Activated T-cell treated with anti-CD3 and anti-CD28 coated beads, Interleukin-2, amount 50 U/mL, for 48 hours (primary cell): Measurements from ENCODE around the gene IFI27L2.
A peak's percentile ranks its signal among the peaks of the same experiment; 100 is the strongest.

ENCODE experiments used
- DNase-seq, 2 experiments: peaks; one replicate each; pipeline ENCODE4 v3.0.0-alpha.2; 2020

IFI27L2 gene

DNA sequence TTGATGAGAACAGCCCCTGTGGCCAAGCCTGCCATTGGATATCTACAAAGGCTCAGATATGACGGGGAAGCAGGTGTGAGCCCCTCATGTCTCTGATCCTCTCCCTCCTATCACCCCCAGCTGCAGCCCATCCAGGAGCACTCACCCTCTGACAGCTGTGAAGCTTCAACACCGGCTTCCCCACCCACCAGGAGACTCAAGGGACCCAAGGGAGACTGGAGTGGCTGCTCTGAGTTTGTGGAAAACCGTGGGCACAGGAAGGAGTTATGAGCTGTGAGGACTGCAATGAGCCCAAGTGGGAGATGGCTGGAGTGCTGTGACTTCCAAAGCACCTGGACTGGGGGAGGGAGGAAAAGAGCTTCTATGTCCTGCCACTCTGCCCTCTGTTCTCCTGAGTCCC is 7.9 kb downstream of the IFI27L2 start:
- no peak for DNase-seq

DNA sequence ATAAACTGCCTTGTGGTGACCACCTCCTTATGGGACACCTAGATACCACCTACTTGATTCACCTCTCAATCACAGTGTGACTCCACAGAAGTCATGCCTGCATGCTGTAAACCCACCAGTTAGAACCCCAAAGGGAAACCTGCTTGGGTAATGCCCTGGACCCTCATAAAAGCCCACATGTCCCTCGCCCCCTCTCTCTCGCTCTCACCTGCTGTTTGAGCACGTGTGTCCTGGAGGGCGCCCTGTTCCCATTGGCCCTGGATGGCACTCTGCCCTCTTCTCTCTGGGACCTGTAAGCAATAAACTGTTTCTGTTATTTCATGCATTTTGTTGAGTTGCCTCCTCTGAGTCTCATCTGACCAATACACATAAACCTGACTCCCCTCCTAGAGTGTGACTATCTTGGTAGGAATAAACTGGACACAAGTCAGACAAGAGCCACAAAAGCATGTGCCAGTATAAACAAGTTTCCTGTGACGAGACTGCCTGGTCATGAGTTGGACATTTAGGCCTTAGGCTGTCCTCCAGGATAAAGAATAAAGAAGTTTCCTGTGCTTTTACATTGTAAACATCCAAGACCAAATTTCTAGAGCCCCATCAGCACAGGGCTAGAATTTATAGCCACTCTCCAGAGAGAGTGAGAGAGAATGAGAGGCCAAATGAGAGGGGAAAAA is 8.6 kb downstream of the IFI27L2 start:
- no peak for DNase-seq

DNA sequence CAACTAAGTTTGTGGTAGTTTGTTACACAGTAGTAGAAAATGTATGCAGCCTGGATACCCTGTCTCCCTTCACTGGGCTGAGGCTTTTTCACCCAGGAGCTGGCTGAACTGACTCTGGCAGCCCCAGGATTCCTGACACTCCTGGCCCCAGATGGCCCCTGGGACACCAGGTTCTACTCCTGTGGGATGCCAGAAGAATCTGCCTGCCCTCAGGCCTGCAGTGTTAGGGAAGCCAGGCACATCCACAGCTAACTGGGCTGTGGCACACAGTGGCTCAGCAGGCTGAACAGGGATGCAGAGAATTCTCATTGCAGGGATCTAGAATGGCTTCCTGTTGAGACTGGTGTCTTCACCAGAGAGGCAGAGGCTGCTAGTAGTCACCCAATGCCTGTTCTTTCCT is 10.3 kb downstream of the IFI27L2 start:
- DNase-seq, result no peak

DNA sequence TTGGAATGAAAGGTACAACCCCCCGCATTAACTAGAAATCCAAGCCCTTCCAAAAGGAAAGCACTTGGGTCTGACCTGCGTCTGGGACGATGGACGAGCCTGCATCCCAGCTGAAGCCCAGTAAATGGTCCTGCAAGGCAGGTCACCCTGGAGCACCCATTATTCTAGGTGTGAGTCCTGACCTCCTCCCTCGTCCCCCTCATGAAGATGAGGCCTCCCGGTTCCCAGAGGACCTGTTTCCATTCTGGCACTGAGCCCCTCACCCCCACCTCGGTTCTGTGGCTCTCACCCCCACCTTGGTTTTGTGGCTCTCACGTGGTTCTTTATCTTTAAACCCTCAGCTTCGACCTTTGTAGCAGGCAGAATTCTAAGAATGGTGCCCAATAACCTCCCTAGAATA is 11.5 kb downstream of the IFI27L2 start:
- DNase-seq, result no peak

DNA sequence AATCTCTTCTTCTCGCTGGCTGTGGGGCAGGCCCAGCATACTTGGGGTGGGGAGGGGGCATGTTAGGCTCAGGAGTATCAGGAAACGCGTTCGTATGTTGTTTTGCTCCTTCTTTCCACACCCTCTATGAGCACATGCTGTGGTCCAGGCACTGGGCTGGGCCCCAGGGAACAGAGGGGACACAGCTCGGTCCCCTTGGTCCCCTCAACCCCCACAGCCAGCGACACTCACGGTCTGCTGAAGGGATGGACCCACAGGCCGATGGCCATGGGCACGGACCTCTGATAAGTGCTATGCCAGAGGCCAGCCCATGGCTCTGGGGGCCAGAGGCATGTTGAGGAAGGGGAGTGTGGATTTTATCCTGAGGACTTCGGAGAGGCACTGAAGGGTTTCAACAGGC is 12.7 kb downstream of the IFI27L2 start:
- DNase-seq, result no peak

DNA sequence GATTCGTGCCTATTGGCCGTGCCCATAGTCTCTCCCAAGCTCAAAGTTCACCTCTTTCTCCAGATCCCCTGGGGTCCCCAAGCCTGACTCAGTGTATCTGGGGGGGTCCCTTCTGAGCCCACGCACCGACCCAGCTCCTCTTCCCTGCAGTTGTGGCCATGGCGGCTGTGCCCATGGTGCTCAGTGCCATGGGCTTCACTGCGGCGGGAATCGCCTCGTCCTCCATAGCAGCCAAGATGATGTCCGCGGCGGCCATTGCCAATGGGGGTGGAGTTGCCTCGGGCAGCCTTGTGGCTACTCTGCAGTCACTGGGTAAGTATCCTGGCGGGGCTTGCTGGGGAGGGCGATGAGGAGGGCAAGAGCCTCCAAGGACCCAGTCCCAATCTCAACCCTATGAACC is 13.8 kb downstream of the IFI27L2 start:
- DNase-seq, result no peak

DNA sequence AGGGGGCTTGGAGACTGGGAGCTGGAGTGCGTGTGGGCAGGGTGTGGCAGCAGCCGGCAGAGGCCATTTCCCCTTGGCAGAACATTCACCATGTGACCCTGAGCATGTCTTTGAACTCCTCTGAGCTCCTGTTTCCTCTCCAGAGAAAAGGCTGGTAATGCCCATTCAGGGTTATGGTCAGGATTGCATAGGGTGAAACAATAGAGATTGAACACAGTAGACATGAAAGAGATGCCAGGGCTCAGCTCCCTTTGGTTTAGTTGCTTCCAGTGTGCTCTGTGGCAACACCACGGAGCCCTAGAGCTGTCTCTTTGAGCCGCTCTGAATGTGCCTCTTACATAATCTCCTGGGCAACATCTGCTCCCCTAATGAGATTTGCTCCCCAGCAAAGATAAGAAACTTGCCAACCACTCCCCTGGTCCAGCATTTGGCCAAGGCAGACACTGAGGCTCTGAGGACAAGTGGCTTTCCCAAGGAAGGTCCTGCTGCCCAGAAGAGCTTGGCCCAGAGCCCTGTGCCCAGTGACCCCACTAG is 14.3 kb downstream of the IFI27L2 start:
- DNase-seq, result no peak

DNA sequence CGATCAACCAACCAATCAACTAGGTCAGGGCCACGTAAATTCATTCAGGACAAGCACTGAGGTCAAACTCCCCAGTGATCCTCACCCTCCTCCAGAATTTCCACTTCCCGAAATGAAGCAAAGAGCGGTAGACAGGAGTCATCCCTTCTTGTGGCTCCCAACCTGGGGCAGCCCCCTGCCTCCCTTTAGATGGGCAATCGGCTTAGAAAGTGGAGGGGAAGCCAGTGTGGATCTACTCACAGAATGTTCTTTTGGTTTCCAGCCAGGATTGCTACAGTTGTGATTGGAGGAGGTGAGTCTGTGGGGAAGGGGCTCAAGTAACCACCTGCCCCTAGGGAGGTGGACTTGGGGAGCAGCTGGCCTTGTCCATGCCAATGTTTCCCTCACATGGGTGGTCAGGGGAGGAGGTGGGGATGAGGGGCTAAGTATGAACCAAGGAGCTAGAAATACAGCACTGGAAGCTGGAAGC is 14.8 kb downstream of the IFI27L2 start:
- no peak for DNase-seq

DNA sequence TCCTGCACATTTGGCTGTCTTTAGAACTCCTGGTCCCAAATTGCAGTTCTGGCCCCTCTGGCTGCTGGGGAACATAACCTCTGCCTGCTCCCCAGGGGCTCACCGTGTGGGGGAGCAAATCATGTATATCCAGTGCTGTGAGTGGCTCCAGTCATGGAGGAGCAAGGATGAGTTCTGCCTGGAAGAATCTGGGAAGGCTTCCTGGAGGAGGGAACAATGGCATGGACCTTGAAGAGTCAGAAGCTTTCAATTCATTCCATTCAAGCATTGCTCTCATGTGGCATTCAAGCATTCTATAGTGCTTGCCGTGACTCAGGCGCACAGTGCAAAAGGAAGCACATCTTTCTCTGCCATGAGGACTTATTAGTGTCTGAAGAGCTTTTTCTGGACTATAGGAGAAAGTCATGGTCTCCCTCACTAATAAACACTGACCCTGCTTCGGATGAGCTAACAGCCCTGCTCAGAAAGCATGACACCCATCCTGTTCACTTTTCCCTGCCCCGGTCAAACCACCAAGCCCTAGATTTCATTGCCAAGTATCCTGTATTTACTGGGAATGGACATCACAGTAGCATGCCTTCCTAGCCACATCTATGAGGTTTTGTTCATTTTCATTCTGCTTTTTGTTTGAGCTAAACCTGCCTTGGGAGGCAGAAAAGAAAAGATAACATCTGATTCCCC is 15.4 kb downstream of the IFI27L2 start:
- no peak for DNase-seq

DNA sequence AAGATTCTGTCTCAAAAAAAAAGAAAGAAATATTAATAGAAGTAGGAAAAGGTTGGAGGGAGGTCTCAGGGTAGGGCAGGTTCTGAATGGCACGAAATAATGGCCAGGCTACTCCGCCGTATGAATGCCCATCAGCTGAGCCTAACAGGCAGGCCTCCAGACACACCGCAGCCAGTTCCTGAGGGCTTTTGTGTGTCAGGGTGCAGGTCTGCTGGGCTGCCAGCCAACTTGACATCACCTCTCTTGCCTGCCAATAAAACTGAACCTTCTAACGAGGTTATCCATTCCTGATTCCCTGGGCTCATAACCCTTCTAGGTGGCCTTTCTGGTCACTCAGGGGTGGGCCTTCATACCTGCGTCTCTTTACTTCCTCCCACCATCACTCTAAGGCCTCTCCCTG is 15.9 kb downstream of the IFI27L2 start:
- DNase-seq, result no peak

DNA sequence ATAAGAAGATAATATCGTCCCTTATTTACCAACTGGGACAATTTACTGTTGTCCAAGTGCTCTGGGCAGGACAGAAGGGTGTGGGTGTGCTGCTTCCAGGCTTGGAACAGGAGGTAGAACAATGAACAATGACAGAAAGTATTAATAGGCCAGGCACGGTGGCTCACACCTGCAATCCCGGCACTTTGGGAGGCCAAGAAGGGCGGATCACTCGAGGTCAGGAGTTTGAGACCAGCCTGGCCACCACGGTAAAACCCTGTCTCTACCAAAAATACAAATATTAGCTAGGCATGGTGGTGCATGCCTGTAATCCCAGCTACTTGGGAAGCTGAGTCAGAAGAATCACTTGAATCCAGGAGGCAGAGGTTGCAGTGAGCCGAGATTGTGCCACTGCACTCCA is 16.3 kb downstream of the IFI27L2 start:
- no peak for DNase-seq

DNA sequence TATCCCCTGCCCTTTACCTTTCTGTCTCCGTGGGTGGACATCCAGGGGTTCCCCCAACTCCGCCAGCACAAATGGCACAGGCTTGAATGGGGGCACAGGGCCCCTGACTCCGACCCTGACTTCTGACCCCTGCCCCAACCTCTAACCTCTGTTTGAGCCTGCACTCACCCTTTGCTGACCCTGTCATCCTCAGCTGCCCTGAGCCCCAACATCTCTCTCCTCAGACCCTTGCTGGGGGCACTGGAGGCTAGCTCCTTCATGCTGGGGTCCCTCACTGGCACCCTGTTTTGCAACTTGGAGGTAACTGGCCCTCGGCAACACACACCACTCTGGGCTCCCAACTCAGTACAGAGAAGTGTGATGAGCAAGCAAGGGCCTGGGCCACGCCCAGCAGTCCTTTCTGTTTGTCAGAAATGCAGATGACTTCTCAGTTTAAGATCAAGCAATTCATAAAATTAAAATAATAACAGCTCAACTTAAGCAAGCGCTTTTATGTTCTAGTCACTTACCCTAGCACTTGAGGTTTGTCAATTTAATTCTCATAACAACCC is 16.8 kb downstream of the IFI27L2 start:
- DNase-seq, result peak in 1 of 2 experiments; percentile 4

DNA sequence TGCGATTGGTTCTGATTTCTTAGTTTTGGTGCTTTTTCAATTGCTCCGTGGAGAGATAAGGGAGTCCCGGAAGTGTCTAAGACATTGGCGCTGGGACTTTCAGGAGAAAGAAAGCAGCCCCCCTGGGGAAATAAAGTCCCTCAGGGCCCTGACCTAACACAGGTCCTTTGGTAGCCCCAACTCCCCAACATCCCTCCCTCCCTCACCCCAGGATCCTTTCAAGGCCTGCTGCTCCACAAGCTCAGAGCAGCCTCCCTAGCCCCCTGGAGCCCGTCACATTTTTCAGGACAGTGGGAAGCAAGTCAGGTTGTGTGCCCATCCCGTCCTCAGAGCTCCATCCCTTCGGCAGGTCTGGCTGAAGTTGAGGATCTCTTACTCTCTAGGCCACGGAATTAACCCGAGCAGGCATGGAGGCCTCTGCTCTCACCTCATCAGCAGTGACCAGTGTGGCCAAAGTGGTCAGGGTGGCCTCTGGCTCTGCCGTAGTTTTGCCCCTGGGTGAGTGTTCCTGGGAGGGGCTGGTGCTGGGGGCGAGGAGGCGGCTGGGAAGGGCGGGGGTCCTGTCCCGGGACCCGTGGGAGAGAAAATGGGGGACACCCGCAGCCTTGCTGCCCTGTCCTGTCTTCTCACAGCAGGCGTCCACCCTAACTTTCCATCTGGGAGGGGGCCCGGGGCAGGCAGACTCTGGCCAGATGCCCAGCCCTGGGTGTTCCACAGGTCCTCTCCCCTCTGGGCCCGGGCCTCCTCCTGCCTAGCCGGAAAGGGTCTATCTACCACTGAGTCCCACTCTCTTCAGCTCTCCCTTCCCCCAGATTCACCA is 17.9 kb downstream of the IFI27L2 start:
- DNase-seq, result peak in 1 of 2 experiments; percentile 7

DNA sequence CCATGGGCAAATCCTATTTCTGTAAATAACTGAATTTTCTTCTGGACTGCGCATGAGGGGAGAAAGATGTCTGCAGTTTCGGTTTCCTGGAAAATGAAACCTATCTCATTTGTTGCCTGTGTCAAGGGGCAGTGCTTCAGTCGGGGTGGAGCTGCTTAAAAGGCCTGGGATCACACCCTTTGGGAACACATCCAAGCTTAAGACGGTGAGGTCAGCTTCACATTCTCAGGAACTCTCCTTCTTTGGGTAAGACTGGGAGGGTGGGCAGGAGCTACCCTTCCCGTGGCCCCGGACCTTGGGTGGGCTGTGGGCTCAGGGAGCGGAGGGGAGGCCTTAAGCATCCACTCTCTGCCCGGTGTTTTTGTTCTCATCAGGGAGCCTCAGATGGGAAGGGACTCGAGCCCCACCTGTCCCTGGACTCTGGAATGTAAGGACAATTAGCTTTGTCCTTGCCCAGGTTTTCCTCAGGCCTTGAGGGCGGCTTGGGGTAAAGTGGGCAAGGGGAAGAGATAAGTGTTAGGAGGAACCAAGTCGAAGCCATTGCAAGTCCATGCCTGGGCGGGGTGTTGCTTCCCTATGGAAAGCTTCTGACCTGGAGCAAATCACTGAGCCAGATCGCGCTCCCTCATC is 18.7 kb downstream of the IFI27L2 start, which contains the start of gene IFI27:
Gene IFI27 (plus strand): TSS at position 185 of the 630 bp plus-strand sequence.
- peak in 1 of 2 experiments; percentile 10 for DNase-seq

DNA sequence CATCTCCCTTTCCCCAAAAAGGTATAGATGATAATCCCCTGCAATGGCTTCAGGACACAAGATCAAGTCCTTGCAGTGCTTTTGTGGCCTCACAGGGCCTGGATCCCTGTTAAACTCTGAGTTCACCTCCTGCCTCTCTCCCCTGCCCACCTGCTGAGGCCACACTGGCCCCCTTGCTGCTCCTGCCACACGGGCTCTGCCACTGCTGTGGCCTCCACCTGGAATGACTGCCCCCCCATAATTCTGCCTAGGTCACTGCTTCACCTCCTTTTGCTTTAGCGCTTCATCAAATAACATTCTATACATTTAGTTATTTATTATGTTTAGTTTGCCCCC is 19.5 kb downstream of the IFI27L2 start:
- DNase-seq, result peak in 1 of 2 experiments; percentile 2

DNA sequence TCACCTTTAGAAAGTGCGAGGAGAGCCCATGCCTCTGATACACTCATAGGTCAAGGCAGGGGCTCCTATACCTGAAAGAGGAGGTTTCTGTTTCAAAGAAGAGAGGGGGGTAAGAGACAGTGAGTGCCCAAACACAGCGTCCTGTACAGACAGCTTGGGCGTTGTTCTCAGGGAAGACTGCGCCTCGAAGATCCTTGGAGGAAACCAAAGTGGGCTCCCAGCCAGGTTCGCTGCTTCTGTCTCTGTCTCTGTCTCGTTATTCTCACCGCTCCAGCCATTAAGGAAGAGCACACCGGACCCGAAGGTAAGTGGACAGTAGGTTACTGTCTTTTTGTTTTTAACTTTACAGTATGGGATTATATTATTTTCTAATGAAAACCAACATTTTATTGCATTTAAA is 24.7 kb downstream of the IFI27L2 start:
- no peak for DNase-seq

DNA sequence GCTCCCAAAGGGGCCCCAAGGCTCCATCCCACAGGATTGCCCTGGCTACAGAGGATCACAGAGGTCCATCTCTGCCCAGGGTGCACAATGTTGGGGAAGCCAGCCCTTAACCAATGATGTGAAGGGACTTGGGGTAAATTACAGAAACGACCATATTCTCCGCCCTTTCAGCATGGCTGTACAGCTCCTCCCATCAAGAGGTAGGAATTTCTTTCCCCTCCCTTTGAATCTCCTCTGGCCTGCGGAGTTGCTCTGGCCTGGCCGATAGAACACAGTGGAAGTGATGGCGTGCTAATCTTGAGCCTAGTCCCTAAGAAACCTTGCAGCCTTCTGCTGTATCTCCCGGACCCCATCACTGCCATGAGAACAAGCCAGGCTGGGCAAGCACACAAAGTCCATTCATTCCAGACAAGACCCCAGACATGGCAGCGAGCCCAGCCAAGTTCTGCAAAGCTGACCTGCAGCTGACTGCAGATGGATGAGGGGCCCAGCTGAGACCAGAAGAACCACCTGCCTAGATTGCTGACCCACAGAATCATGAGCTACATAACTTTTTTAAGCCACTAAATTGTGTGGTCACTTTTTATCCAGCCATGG is 25.8 kb downstream of the IFI27L2 start:
- no peak for DNase-seq

DNA sequence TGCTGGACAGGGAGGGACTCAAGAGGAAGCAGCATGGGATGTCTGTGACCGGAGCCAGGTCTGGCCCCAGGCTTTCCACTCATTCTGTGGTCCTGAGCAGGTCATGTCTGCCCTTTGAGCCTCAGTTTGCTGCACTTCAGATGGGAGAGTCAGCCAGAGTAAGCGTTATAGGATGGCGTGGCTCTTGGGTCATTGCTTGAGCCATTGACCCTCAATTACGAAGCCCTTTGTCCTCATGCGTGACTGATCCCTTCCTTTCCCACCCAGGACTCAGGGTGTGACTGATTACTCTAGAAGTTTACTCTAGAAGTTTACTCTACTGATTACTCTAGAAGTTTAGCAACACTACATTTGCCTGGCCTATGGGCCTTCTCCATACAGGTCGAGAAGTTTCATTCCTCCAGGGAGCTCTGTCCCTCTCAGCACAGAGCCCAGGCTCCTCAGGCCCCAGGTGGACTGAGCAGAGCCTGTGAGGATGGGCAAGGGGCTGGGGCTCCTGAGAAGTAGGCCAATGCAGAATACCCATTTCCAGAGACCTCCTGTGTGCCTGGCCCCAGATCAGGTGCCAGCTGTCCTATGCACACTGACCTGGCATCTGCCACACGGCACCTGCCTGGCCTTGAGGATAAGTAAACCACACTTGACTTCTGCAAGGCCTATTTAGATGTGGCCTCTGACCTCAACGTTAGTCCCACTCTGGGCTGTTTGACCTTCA is 26.5 kb downstream of the IFI27L2 start:
- DNase-seq, result no peak

DNA sequence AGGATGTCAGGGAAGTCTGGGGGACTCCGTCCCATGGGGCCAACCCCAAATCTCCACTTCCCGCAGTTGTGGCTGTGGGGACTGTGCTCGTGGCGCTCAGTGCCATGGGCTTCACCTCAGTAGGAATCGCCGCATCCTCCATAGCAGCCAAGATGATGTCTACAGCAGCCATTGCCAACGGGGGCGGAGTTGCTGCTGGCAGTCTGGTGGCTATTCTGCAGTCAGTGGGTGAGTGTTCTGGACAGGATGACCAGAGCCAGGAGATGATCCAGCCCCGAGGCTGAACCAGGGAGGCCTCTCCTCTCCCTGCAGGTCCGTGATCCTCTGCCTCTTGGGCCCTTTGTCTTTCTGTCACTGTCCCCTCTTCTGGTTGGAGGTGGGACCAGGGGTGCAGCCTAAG is 27.7 kb downstream of the IFI27L2 start:
- DNase-seq, result no peak

DNA sequence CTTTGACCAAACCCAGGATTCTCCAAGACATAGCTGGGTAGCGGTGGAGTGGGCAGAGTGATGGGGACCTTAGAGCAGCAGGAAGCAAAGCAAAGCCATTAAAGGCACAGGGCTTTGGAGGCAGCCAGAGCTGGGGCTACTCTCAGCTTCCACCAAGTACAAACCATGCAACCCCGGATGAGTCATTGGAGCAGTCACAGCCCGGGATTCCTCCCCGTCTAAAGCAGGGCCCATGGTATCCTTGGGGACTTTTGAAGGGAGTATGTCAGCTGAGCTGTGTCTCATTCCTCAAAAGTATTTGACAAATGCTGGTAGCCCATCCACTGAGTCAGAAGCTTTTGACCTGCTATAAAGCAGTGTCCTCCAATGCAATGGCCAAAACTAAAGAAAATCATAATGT is 28.6 kb downstream of the IFI27L2 start:
- DNase-seq, result no peak

DNA sequence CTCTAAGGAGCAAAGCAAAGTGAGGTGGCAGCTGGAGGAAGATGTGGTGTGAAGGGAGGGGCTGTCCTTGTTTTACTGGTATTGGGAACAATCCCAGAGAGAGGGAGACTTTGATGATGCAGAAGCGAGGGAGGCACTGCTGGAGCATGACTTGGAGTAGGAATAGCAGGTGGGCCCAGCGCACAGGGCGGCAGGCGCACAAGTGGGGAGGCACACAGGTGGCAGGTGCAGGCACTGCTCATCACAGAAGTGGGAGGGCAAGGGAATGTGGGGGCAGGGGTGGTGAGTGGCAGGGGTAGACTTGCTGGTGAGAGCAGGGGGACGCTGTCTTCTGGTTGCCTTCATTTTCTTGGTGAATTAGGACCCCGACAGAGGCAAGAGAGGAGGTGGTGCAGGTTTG is 30.4 kb downstream of the IFI27L2 start:
- no peak for DNase-seq
